GM19455 (cell line): ENCODE measurements around the gene PNKD.
"Not testable (repeated sequence)": the region's sequence is repeated elsewhere in the genome, so short reads cannot be mapped to it uniquely, and the experiment has no call there.

ENCODE experiments used
- ATAC-seq: cut with Tn5 transposase; IDR thresholded peaks from one replicate; pipeline ENCODE4 v1.9.1; 2021; ENCODE audit not compliant: unreplicated experiment

PNKD gene

GRCh38 chr2:218314764-218315163, 44.4 kb downstream of the PNKD start:
- ATAC-seq: not testable (repeated sequence)

- ATAC-seq: no peak
These were observed 45.1 kb downstream of the PNKD start for GRCh38 chr2:218315397-218315796.

- no peak for ATAC-seq
These were observed 46.9 kb downstream of the PNKD start for GRCh38 chr2:218317303-218317630.

- ATAC-seq: no peak
These were observed 47.5 kb downstream of the PNKD start for GRCh38 chr2:218317835-218318234.

GRCh38 chr2:218318241-218318640, 47.9 kb downstream of the PNKD start:
- no peak for ATAC-seq

GRCh38 chr2:218319813-218320365, 49.6 kb downstream of the PNKD start:
- ATAC-seq: no peak

- no peak for ATAC-seq
These were observed 50.5 kb downstream of the PNKD start for GRCh38 chr2:218320704-218321336.

- peak; percentile 75 for ATAC-seq
These were observed 52.6 kb downstream of the PNKD start for GRCh38 chr2:218322768-218323525.

- ATAC-seq: no peak
These were observed 53.5 kb downstream of the PNKD start for GRCh38 chr2:218323526-218324472.

GRCh38 chr2:218325566-218326160, 55.3 kb downstream of the PNKD start:
- no peak for ATAC-seq

GRCh38 chr2:218326315-218326714, 56.0 kb downstream of the PNKD start:
- no peak for ATAC-seq

GRCh38 chr2:218327451-218328210, 57.3 kb downstream of the PNKD start:
- no peak for ATAC-seq

GRCh38 chr2:218328294-218328693, 58.0 kb downstream of the PNKD start:
- no peak for ATAC-seq

GRCh38 chr2:218329027-218329825, 58.9 kb downstream of the PNKD start:
- peak; percentile 39 for ATAC-seq

GRCh38 chr2:218329826-218330593, 59.7 kb downstream of the PNKD start:
- peak; percentile 47 for ATAC-seq

GRCh38 chr2:218331745-218332144, 61.4 kb downstream of the PNKD start:
- no peak for ATAC-seq

- no peak for ATAC-seq
These were observed 62.0 kb downstream of the PNKD start for GRCh38 chr2:218332288-218332687.

GRCh38 chr2:218332920-218333645, 62.8 kb downstream of the PNKD start:
- ATAC-seq: no peak
